H1 (cell line): Measurements from ENCODE around the gene ZNF672. TPM values are rescaled to one million over a fixed set of nuclear protein-coding genes. Genes with fewer than 3 reads are reported as not detected.

Experiments
- CTCF ChIA-PET: fragments of 300-600 bp; sonication (Branson Sonifier 250); formaldehyde crosslinking; loops from one replicate; lab custom pipeline; 2021; ENCODE audit not compliant: partially characterized antibody; lab: Charles Lee
- POLR2A ChIA-PET: fragments of 300-600 bp; sonication (Branson Sonifier 250); formaldehyde crosslinking; loops from one replicate; lab custom pipeline; 2021; ENCODE audit warnings: inconsistent platforms; ENCODE audit not compliant: partially characterized antibody; lab: Charles Lee
- DNase-seq, 2 experiments: peaks; one replicate each; pipeline versions ENCODE4 v3.0.0 to v3.0.0-alpha.2; 2010 to 2022; ENCODE audit warnings: low spot score in 2 of 2, low read depth in 1 of 2, mixed read lengths in 1 of 2
- FAIRE-seq: peaks from 2 replicates; lab custom pipeline; 2011; peaks lifted over from hg19 to GRCh38; lab: Jason Lieb, UNC
- H2AFZ ChIP-seq: 2 replicates; pipeline ENCODE4 v1.8.1; 2012; ENCODE audit warnings: low read length, inconsistent platforms
- H2AK5ac ChIP-seq: 2 replicates; pipeline ENCODE4 v1.6.1; 2013; ENCODE audit warnings: low read depth, low read length
- H2BK120ac ChIP-seq: replicated peaks from 2 replicates; pipeline ENCODE3; 2013; ENCODE audit warnings: low read depth, low read length, inconsistent platforms
- H2BK12ac ChIP-seq: 2 replicates; pipeline ENCODE4 v1.6.1; 2013; ENCODE audit warnings: low read depth, low read length
- H2BK15ac ChIP-seq: 2 replicates; pipeline ENCODE4 v1.6.1; 2013; ENCODE audit warnings: low read length
- H2BK20ac ChIP-seq: 2 replicates; pipeline ENCODE4 v1.6.1; 2013; ENCODE audit warnings: low read length
- H2BK5ac ChIP-seq: 2 replicates; pipeline ENCODE4 v1.6.1; 2013; ENCODE audit warnings: low read depth, low read length
- H3K14ac ChIP-seq: 2 replicates; pipeline ENCODE4 v1.6.1; 2013; ENCODE audit warnings: inconsistent platforms; ENCODE audit not compliant: insufficient read length
- H3K18ac ChIP-seq: 2 replicates; pipeline ENCODE4 v1.6.1; 2013; ENCODE audit warnings: low read length; ENCODE audit errors: extremely low read depth
- H3K23ac ChIP-seq: 2 replicates; pipeline ENCODE4 v1.6.1; 2013; ENCODE audit warnings: inconsistent platforms; ENCODE audit not compliant: insufficient read length
- H3K23me2 ChIP-seq: 2 replicates; pipeline ENCODE4 v1.6.1; 2013; ENCODE audit warnings: low read depth, low read length
- H3K27ac ChIP-seq: 2 replicates; pipeline ENCODE4 v1.6.1; 2011; ENCODE audit warnings: low read depth, low read length, inconsistent platforms
- H3K27me3 ChIP-seq, 4 experiments: replicated peaks in 1 of 4; 1 replicate in 1 of 4; 2 replicates in 3 of 4; pipeline versions ENCODE4 v1.6.1 to v1.8.1; 2011 to 2013; ENCODE audit warnings: low read length in 3 of 4, mild to moderate bottlenecking in 3 of 4, inconsistent platforms in 2 of 4, mixed read lengths in 2 of 4, moderate library complexity in 1 of 4; ENCODE audit not compliant: control insufficient read depth in 3 of 4, insufficient read depth in 3 of 4; ENCODE audit errors: extremely low read depth in 1 of 4
- H3K36me3 ChIP-seq, 4 experiments: 2 replicates each; pipeline versions ENCODE4 v1.6.1 to v1.8.1; 2011 to 2013; ENCODE audit warnings: mild to moderate bottlenecking in 4 of 4, low read length in 3 of 4, moderate library complexity in 2 of 4, control low read depth in 1 of 4, inconsistent platforms in 1 of 4; ENCODE audit not compliant: insufficient read depth in 4 of 4, control insufficient read depth in 2 of 4
- H3K4ac ChIP-seq: replicated peaks from 2 replicates; pipeline ENCODE3; 2013; ENCODE audit warnings: low read length, low read depth, mixed read lengths, inconsistent platforms; ENCODE audit not compliant: insufficient read length
- H3K4me1 ChIP-seq, 4 experiments: replicated peaks in 1 of 4; 1 replicate in 1 of 4; 2 replicates in 3 of 4; pipeline versions ENCODE4 v1.6.1 to v1.8.1; 2011 to 2013; ENCODE audit warnings: low read length in 3 of 4, inconsistent platforms in 2 of 4, mixed read lengths in 1 of 4; ENCODE audit not compliant: insufficient read depth in 4 of 4, control insufficient read depth in 3 of 4
- H3K4me2 ChIP-seq, 2 experiments: 2 replicates each; pipeline versions ENCODE4 v1.6.1 to v1.8.1; 2011 to 2013; ENCODE audit warnings: low read depth in 2 of 2, low read length in 2 of 2, control low read depth in 1 of 2, inconsistent platforms in 1 of 2, mild to moderate bottlenecking in 1 of 2; ENCODE audit not compliant: insufficient read depth in 1 of 2
- H3K4me3 ChIP-seq, 4 experiments: fragments of 200-600, 300-600 bp in 1 of 4; sonication (generic), shearing (Covaris generic), sonication (Bioruptor Twin) in 1 of 4; 2 replicates each; pipeline versions ENCODE4 v1.5.1 to v1.8.1; 2011 to 2016; ENCODE audit warnings: low read length in 4 of 4, low read depth in 3 of 4, control low read depth in 2 of 4, inconsistent platforms in 2 of 4, mild to moderate bottlenecking in 2 of 4, mixed read lengths in 1 of 4, moderate library complexity in 1 of 4; ENCODE audit not compliant: insufficient read depth in 2 of 4; ENCODE audit errors: extremely low read depth in 1 of 4
- H3K56ac ChIP-seq: replicated peaks from 2 replicates; pipeline ENCODE3; 2013; ENCODE audit warnings: low read depth, mild to moderate bottlenecking, mixed read lengths, low read length, inconsistent platforms; ENCODE audit not compliant: insufficient read length
- H3K79me1 ChIP-seq: 2 replicates; pipeline ENCODE4 v1.6.1; 2013; ENCODE audit warnings: low read depth, low read length, control low read depth
- H3K79me2 ChIP-seq, 2 experiments: 2 replicates each; pipeline versions ENCODE4 v1.6.1 to v1.8.1; 2012 to 2013; ENCODE audit warnings: low read length in 2 of 2, mild to moderate bottlenecking in 2 of 2, inconsistent platforms in 1 of 2; ENCODE audit not compliant: insufficient read depth in 2 of 2, control insufficient read depth in 1 of 2
- H3K9ac ChIP-seq, 4 experiments: replicated peaks in 1 of 4; 1 replicate in 1 of 4; 2 replicates in 3 of 4; pipeline versions ENCODE4 v1.6.1 to v1.8.1; 2011 to 2013; ENCODE audit warnings: low read depth in 3 of 4, low read length in 3 of 4, control low read depth in 2 of 4, mild to moderate bottlenecking in 2 of 4, moderate library complexity in 2 of 4, inconsistent platforms in 1 of 4; ENCODE audit errors: extremely low read depth in 1 of 4
- H3K9me3 ChIP-seq, 2 experiments: 2 replicates each; pipeline versions ENCODE4 v1.6.1 to v1.8.1; 2012 to 2013; ENCODE audit warnings: mild to moderate bottlenecking in 2 of 2, moderate library complexity in 2 of 2, control low read depth in 1 of 2, inconsistent platforms in 1 of 2, low read depth in 1 of 2, low read length in 1 of 2, mixed read lengths in 1 of 2; ENCODE audit not compliant: insufficient read depth in 2 of 2
- H4K20me1 ChIP-seq, 2 experiments: replicated peaks in 1 of 2; 2 replicates each; pipeline versions ENCODE3 to v1.8.1; 2011 to 2013; ENCODE audit warnings: inconsistent platforms in 2 of 2, low read length in 2 of 2, mild to moderate bottlenecking in 1 of 2; ENCODE audit not compliant: insufficient read depth in 2 of 2, control insufficient read depth in 1 of 2
- H4K5ac ChIP-seq: 2 replicates; pipeline ENCODE4 v1.6.1; 2013; ENCODE audit warnings: low read length, low read depth, mixed read lengths, inconsistent platforms; ENCODE audit not compliant: insufficient read length
- H4K8ac ChIP-seq: 2 replicates; pipeline ENCODE4 v1.8.0; 2013; ENCODE audit warnings: mild to moderate bottlenecking, moderate library complexity, low read length, inconsistent platforms; ENCODE audit not compliant: insufficient read depth; ENCODE audit errors: extremely low read depth
- H4K91ac ChIP-seq: replicated peaks from 2 replicates; pipeline ENCODE3; 2013; ENCODE audit warnings: low read length, mixed read lengths, inconsistent platforms; ENCODE audit not compliant: insufficient read length
- ASH2L ChIP-seq: fragments of 200-600, 300-600 bp; sonication (generic); IDR thresholded peaks from one replicate; pipeline ENCODE4 v1.7.1; 2017; ENCODE audit warnings: low read length
- BACH1 ChIP-seq: IDR thresholded peaks from 2 replicates; pipeline ENCODE4 v1.6.1; 2012; ENCODE audit warnings: low read length, improper control_type of control experiment
- CBX5 ChIP-seq: fragments of 300-800, 300-1000 bp; sonication (generic); IDR thresholded peaks from 2 replicates; pipeline ENCODE4 v1.7.1; 2016; ENCODE audit warnings: antibody characterized with exemption, low read length, low read depth
- CHD1 ChIP-seq: IDR thresholded peaks from 2 replicates; pipeline ENCODE4 v1.6.1; 2012; ENCODE audit warnings: low read depth, low read length, improper control_type of control experiment
- CREB1 ChIP-seq: IDR thresholded peaks from 2 replicates; pipeline ENCODE4 v1.6.1; 2012; ENCODE audit warnings: inconsistent platforms
- EGR1 ChIP-seq: IDR thresholded peaks from 2 replicates; pipeline ENCODE4 v1.6.1; 2011; ENCODE audit warnings: low read depth, low read length, borderline replicate concordance
- FOSL1 ChIP-seq: IDR thresholded peaks from 2 replicates; pipeline ENCODE4 v1.6.1; 2011; ENCODE audit warnings: mild to moderate bottlenecking, low read depth, low read length, moderate library complexity; ENCODE audit not compliant: insufficient read depth
- KDM1A ChIP-seq: fragments of 200-600, 300-600 bp; sonication (generic); IDR thresholded peaks from 2 replicates; pipeline ENCODE4 v1.7.1; 2016; ENCODE audit warnings: mild to moderate bottlenecking, low read length, borderline replicate concordance
- MAFK ChIP-seq: IDR thresholded peaks from 2 replicates; pipeline ENCODE4 v1.6.1; 2012; ENCODE audit warnings: low read depth, mild to moderate bottlenecking, improper control_type of control experiment, low read length
- SAP30 ChIP-seq: fragments of 300-600 bp; sonication (generic); IDR thresholded peaks from 2 replicates; pipeline ENCODE4 v1.7.1; 2012; ENCODE audit warnings: low read length, moderate library complexity, mild to moderate bottlenecking, inconsistent platforms; ENCODE audit not compliant: insufficient read depth, insufficient replicate concordance
- SIN3A ChIP-seq, 2 experiments: IDR thresholded peaks in 1 of 2; conservative IDR thresholded peaks in 1 of 2; 2 replicates each; pipeline ENCODE4 v1.6.1; 2011 to 2012; ENCODE audit warnings: low read length in 2 of 2, improper control_type of control experiment in 1 of 2, low read depth in 1 of 2, mild to moderate bottlenecking in 1 of 2
- SIRT6 ChIP-seq: IDR thresholded peaks from one replicate; pipeline ENCODE4 v1.7.1; 2012; ENCODE audit warnings: low read length, inconsistent platforms
- SUZ12 ChIP-seq: fragments of 200-600 bp; sonication (generic); IDR thresholded peaks from 2 replicates; pipeline ENCODE4 v1.6.1; 2012; ENCODE audit warnings: mild to moderate bottlenecking, inconsistent platforms, low read length, moderate library complexity, mixed read lengths
- WGBS, 2 experiments: shearing (Covaris generic) in 1 of 2; methylation state at CpG; one replicate each; pipeline versions ENCODE4 v1.1.6 to v1.1.7; 2013 to 2015; ENCODE audit warnings: low lambda C conversion rate in 2 of 2, mixed read lengths in 2 of 2, inconsistent platforms in 1 of 2, low coverage in 1 of 2, missing lambda C conversion rate in 1 of 2; ENCODE audit not compliant: insufficient replicate concordance in 2 of 2, insufficient coverage in 1 of 2, insufficient read length in 1 of 2; ENCODE audit errors: extremely low coverage in 1 of 2, missing lambda C conversion rate in 1 of 2; 5-methylcytosine and 5-hydroxymethylcytosine counted together
- polyA plus RNA-seq, 7 experiments: library from polyadenylated mRNA; depleted of rRNA in 3 of 7; stranded (reverse) in 5 of 7; unstranded in 2 of 7; fragments of >200 nt in 5 of 7; fragments of 200-250 nt in 2 of 7; gene quantifications; 1 replicate in 5 of 7; 2 replicates in 1 of 7; 4 replicates in 1 of 7; pipeline versions ENCODE4 v1.2.1 to v1.2.3, GENCODE V29; 2011 to 2013; ENCODE audit warnings: missing spikeins in 2 of 7, mixed read lengths in 2 of 7
- total RNA-seq: library from RNA; stranded (reverse); fragmentation: NEBNext Ultra II Directional; extraction: Animal tissue kit (Norgen Biotek cat#: 25700); gene quantifications from 2 replicates; pipeline ENCODE4 v1.2.1, GENCODE V29; 2021

ZNF672 gene
- total and polyA plus RNA-seq, 2 of the 8 experiments (the other 6 are each of a cell fraction or from before 2014, with no cell fraction given) = 30.7 to 40.4 TPM

- H3K9ac ChIP-seq = no peak overlapping the region
- H2AFZ ChIP-seq = no peak overlapping the region
- no peak overlapping the region for H3K56ac ChIP-seq
- no peak overlapping the region for H2BK120ac ChIP-seq
- peaks cover 7 to 15% of the 10 kb centered on the region in 2 experiments for H4K20me1 ChIP-seq
- 85% methylated on average over 8 of the region's 8 CpGs; no CpG with 5 or more reads in 1 of the 2 experiments for WGBS, 2 experiments
- H3K4me1 ChIP-seq = peaks cover 0 to 11% (median 7%) of the 10 kb centered on the region in 4 experiments; a peak in 6 of 7 replicates
- H3K27me3 ChIP-seq = no peaks in the 10 kb centered on the region
- CTCF ChIA-PET = interaction anchor here (0.7 to 4.1 kb wide), 3 partner anchors 12 to 29 kb away, joined by 3 to 27 read pairs (median 3); partner anchors contain the start of gene SH3BP5L
- H2BK15ac ChIP-seq = no peak overlapping the region
- no peak overlapping the region for H3K23ac ChIP-seq
- H3K4ac ChIP-seq = no peak overlapping the region
- peaks cover 10 to 42% (median 31%) of the 10 kb centered on the region in 4 experiments for H3K36me3 ChIP-seq
- no peak overlapping the region for H2AK5ac ChIP-seq
- H3K14ac ChIP-seq = no peak overlapping the region
- no peaks in the 10 kb centered on the region for H3K9me3 ChIP-seq
- POLR2A ChIA-PET = interaction anchor here (0.9 to 2.0 kb wide), 3 partner anchors 9 to 52 kb away, joined by 3 to 5 read pairs (median 3); partner anchors contain the start of gene PGBD2
- no peak overlapping the region for H3K27ac ChIP-seq
- H3K18ac ChIP-seq = no peak overlapping the region
- FAIRE-seq (no peak), DNase-seq (no peak)
- H3K79me1 ChIP-seq = 0 out of 2 replicates have a peak, but pooled peaks cover 2% of the 10 kb centered on the region
- H2BK5ac ChIP-seq = no peak overlapping the region
- H4K91ac ChIP-seq = no peak overlapping the region
- H3K23me2 ChIP-seq = peaks cover 12% of the 10 kb centered on the region
- no peak overlapping the region for H3K4me2 ChIP-seq
- H2BK20ac ChIP-seq = no peak overlapping the region
- H3K4me3 ChIP-seq = no peak overlapping the region
- H3K79me2 ChIP-seq = peaks cover 0 to 8% of the 10 kb centered on the region in 2 experiments; a peak in 1 of 4 replicates
- H4K5ac ChIP-seq = no peak overlapping the region
- no peak overlapping the region for H4K8ac ChIP-seq
- no peak overlapping the region for H2BK12ac ChIP-seq
- TF ChIP-seq KDM1A (no peak), SIRT6 (no peak), CBX5 (no peak), MAFK (no peak), BACH1 (no peak), CHD1 (no peak), CREB1 (no peak), SIN3A (conservative IDR thresholded peaks at IDR 0.05 in 1 of 2, IDR thresholded peaks at IDR 0.05 in 1 of 2; ENCODE audit: low read depth in 1 of 2, low read length in 2 of 2) (no peak), EGR1 (no peak), ASH2L (no peak), SUZ12 (no peak), SAP30 (no peak), FOSL1 (no peak)
These were observed 15.8 kb downstream of the ZNF672 start for GRCh38 chr1:248853663-248854375.
